Testis (tissue), 2 donors: Measurements from ENCODE around the gene KLF14.

Source experiments
- CTCF ChIP-seq, 3 experiments: fragments of 450-650 bp in 2 of 3; fragments of 200-600 bp in 1 of 3; sonication (generic) in 1 of 3; IDR thresholded peaks; one replicate each; pipeline ENCODE4 v1.5.1; 2016 to 2019; ENCODE audit warnings: antibody characterized with exemption in 3 of 3, mild to moderate bottlenecking in 2 of 3, moderate library complexity in 1 of 3
- POLR2A ChIP-seq: fragments of 450-650 bp; IDR thresholded peaks from one replicate; pipeline ENCODE4 v1.6.1; 2017; ENCODE audit warnings: antibody characterized with exemption, mild to moderate bottlenecking, moderate library complexity

GRCh38 chr7:130768854-130769253, 34.8 kb upstream of the KLF14 start:
- no peak for TF ChIP-seq CTCF (IDR thresholded peaks at IDR 0.05)
- TF ChIP-seq POLR2A = no peak
